Osteoblast (primary cell): ENCODE data around the gene TECPR2. TPM values are rescaled to one million over a fixed set of nuclear protein-coding genes. Genes with fewer than 3 reads are reported as not detected.

Source experiments
- DNase-seq: peaks from one replicate; pipeline ENCODE4 v3.0.0; 2011; ENCODE audit warnings: low spot score, mixed read lengths; ENCODE audit not compliant: insufficient read length; ENCODE audit errors: missing footprints
- H2AFZ ChIP-seq: 2 replicates; pipeline ENCODE4 v1.6.0; 2011; ENCODE audit warnings: mild to moderate bottlenecking, low read length
- H3K27ac ChIP-seq: 2 replicates; pipeline ENCODE4 v1.5.1; 2011; ENCODE audit warnings: mild to moderate bottlenecking, low read depth, low read length, moderate library complexity
- H3K27me3 ChIP-seq: 2 replicates; pipeline ENCODE4 v1.6.0; 2012; ENCODE audit warnings: mild to moderate bottlenecking, control low read depth, inconsistent platforms, low read length, moderate library complexity; ENCODE audit not compliant: insufficient read depth
- H3K36me3 ChIP-seq: 2 replicates; pipeline ENCODE4 v1.5.1; 2011; ENCODE audit warnings: mild to moderate bottlenecking, low read length, control low read depth, moderate library complexity; ENCODE audit not compliant: insufficient read depth
- H3K4me1 ChIP-seq: 2 replicates; pipeline ENCODE4 v1.5.1; 2011; ENCODE audit warnings: mild to moderate bottlenecking, low read length, control low read depth, moderate library complexity; ENCODE audit not compliant: insufficient read depth
- H3K4me2 ChIP-seq: 2 replicates; pipeline ENCODE4 v1.6.0; 2011; ENCODE audit warnings: mild to moderate bottlenecking, low read length; ENCODE audit not compliant: insufficient read depth
- H3K4me3 ChIP-seq: fragments of 200-600 bp; sonication (generic); 3 replicates; pipeline ENCODE4 v1.5.1; 2012; ENCODE audit warnings: mild to moderate bottlenecking, low read length, inconsistent platforms; ENCODE audit not compliant: insufficient read depth
- H3K79me2 ChIP-seq: 2 replicates; pipeline ENCODE4 v1.6.0; 2012; ENCODE audit warnings: mild to moderate bottlenecking, low read length, control low read depth, inconsistent platforms; ENCODE audit not compliant: insufficient read depth
- H3K9me3 ChIP-seq: 2 replicates; pipeline ENCODE4 v1.5.1; 2011; ENCODE audit warnings: low read depth, low read length, control low read depth
- H4K20me1 ChIP-seq: 2 replicates; pipeline ENCODE4 v1.6.0; 2012; ENCODE audit warnings: mild to moderate bottlenecking, low read length, control low read depth; ENCODE audit not compliant: insufficient read depth
- CTCF ChIP-seq: IDR thresholded peaks from 2 replicates; pipeline ENCODE4 v1.5.1; 2011; ENCODE audit warnings: mild to moderate bottlenecking, low read depth, low read length, moderate library complexity; ENCODE audit errors: extremely low read depth
- total RNA-seq: library from RNA; depleted of rRNA; stranded (reverse); fragments of >200 nt; gene quantifications from 2 replicates; pipeline ENCODE4 v1.2.3, GENCODE V29; 2012

The TECPR2 gene
- total RNA-seq, 1 donor: 13.0 TPM

DNA sequence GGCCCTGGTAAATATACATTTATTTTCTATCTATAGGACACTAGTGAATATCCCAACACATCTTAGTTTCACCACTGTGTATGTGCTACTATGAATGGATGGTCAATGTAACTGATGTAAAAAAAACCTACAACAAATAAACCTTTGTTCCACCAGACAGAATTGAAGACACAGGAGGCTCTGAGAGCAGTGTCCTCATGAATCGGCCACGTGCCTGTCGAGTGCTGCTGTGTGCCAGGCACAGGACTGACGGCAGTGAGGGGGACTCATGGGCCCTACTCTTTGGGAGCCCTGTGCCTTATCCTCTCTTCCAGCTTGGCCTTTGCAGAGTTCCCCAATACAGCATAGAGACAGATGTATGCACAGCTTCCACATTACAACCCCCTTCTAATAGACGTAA lies 18.3 kb upstream of the TECPR2 start:
- TF ChIP-seq CTCF: no peak
- Histone ChIP-seq H3K4me3 (no peak overlapping the region), H3K4me1 (no peaks in the 10 kb centered on the region), H3K79me2 (no peaks in the 10 kb centered on the region), H2AFZ (no peak overlapping the region), H3K36me3 (peaks cover 60% of the 10 kb centered on the region), H3K9me3 (no peaks in the 10 kb centered on the region), H3K27ac (no peak overlapping the region), H3K27me3 (no peaks in the 10 kb centered on the region), H4K20me1 (no peaks in the 10 kb centered on the region), H3K4me2 (no peak overlapping the region)
- DNase-seq: no peak

GRCh38 chr14:102345232-102345631 lies 17.5 kb upstream of the TECPR2 start:
- Histone ChIP-seq H3K4me3 (no peak overlapping the region), H3K4me2 (no peak overlapping the region), H3K27me3 (no peaks in the 10 kb centered on the region), H3K79me2 (no peaks in the 10 kb centered on the region), H3K9me3 (no peaks in the 10 kb centered on the region), H3K4me1 (no peaks in the 10 kb centered on the region), H3K27ac (no peak overlapping the region), H2AFZ (no peak overlapping the region), H3K36me3 (peaks cover 62% of the 10 kb centered on the region), H4K20me1 (no peaks in the 10 kb centered on the region)
- no peak for DNase-seq
- TF ChIP-seq CTCF: no peak

GRCh38 chr14:102346645-102347044 lies 16.1 kb upstream of the TECPR2 start:
- H3K4me3 ChIP-seq: no peak overlapping the region
- no peak overlapping the region for H3K27ac ChIP-seq
- no peak for TF ChIP-seq CTCF
- H3K4me2 ChIP-seq: no peak overlapping the region
- no peak overlapping the region for H2AFZ ChIP-seq
- H3K79me2 ChIP-seq: no peaks in the 10 kb centered on the region
- H3K36me3 ChIP-seq: peaks cover 62% of the 10 kb centered on the region
- peaks cover 4% of the 10 kb centered on the region for H4K20me1 ChIP-seq
- no peaks in the 10 kb centered on the region for H3K9me3 ChIP-seq
- no peaks in the 10 kb centered on the region for H3K27me3 ChIP-seq
- no peak for DNase-seq
- peaks cover 2% of the 10 kb centered on the region for H3K4me1 ChIP-seq

DNA sequence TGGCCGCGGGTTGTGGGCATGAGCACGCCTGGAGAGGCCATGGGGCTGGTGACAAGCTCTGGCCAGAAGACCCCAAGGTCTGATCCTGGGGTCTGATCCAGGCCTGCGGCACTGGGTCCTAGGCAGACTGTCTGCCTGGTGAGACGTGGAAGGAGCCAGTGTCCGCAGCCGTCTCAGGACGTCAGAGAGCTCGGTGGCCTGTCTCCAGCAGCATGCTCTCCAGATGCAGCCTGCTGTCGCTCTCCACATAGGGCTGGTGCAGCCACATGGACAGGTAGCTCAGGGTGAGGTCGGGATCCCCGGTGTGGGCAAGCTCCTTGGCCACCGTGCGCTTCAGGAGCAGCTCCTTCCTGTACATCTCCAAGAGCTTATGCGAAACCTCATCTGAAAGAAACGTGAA lies 14.4 kb upstream of the TECPR2 start:
- no peaks in the 10 kb centered on the region for H3K9me3 ChIP-seq
- H3K79me2 ChIP-seq: no peaks in the 10 kb centered on the region
- H3K4me2 ChIP-seq: no peak overlapping the region
- no peaks in the 10 kb centered on the region for H3K27me3 ChIP-seq
- DNase-seq: no peak
- no peak for TF ChIP-seq CTCF
- H3K4me1 ChIP-seq: peaks cover 2% of the 10 kb centered on the region
- H3K36me3 ChIP-seq: peaks cover 55% of the 10 kb centered on the region
- H3K4me3 ChIP-seq: no peak overlapping the region
- peaks cover 4% of the 10 kb centered on the region for H4K20me1 ChIP-seq
- no peak overlapping the region for H2AFZ ChIP-seq
- no peak overlapping the region for H3K27ac ChIP-seq
